Stromal cell of bone marrow (primary cell): ENCODE data around the gene PNMA8B.

ENCODE experiments used
- DNase-seq: peaks from one replicate; pipeline ENCODE4 v3.0.0-alpha.2; 2012; ENCODE audit warnings: low read depth

The PNMA8B gene

GRCh38 chr19:46456930-46457329 lies 38.7 kb downstream of the PNMA8B start:
- DNase-seq = no peak

GRCh38 chr19:46454244-46454643 lies 41.4 kb downstream of the PNMA8B start:
- DNase-seq = no peak

GRCh38 chr19:46453661-46454060 lies 42.0 kb downstream of the PNMA8B start:
- DNase-seq = no peak

- DNase-seq = no peak
Measured at GRCh38 chr19:46452186-46452585, 43.5 kb downstream of the PNMA8B start.

GRCh38 chr19:46451352-46451751 lies 44.3 kb downstream of the PNMA8B start:
- no peak for DNase-seq

GRCh38 chr19:46450737-46451136 lies 44.9 kb downstream of the PNMA8B start:
- DNase-seq = no peak

GRCh38 chr19:46449228-46449627 lies 46.4 kb downstream of the PNMA8B start:
- DNase-seq = no peak

- DNase-seq = no peak
Measured at GRCh38 chr19:46448601-46449000, 47.1 kb downstream of the PNMA8B start.

- no peak for DNase-seq
Measured at GRCh38 chr19:46447824-46448223, 47.8 kb downstream of the PNMA8B start.

GRCh38 chr19:46447006-46447405 lies 48.7 kb downstream of the PNMA8B start:
- no peak for DNase-seq

GRCh38 chr19:46446021-46446420 lies 49.6 kb downstream of the PNMA8B start:
- DNase-seq = no peak

- DNase-seq = peak; percentile 50
Measured at GRCh38 chr19:46442808-46443450, 52.7 kb downstream of the PNMA8B start.

- no peak for DNase-seq
Measured at GRCh38 chr19:46441866-46442265, 53.8 kb downstream of the PNMA8B start.
